ENCODE data around the gene PYGO2. TPM values are rescaled to one million over a fixed set of nuclear protein-coding genes. Genes with fewer than 3 reads are reported as not detected.
A peak's percentile ranks its signal among the peaks of the same experiment; 100 is the strongest.

The PYGO2 gene
- total RNA-seq, 1 experiment from 2014 or later, result 37.3 TPM

GRCh38 chr1:154935749-154936554 is 25.6 kb downstream of the PYGO2 start:
- Histone ChIP-seq H3K9me2 (replicated peaks; ENCODE audit: insufficient read depth, low read length) (no peaks in the 10 kb centered on the region), H3K4me3 (ENCODE audit: low read length) (peak overlapping the region; percentile 87), H3K79me2 (ENCODE audit: low read length) (peaks cover 25% of the 10 kb centered on the region), H2AFZ (ENCODE audit: low read length) (peak overlapping the region; percentile 52; the same call in 1 of the 2 replicates), H3K9ac (ENCODE audit: low read length) (peak overlapping the region; percentile 82), H3K9me3 (ENCODE audit: low read length) (no peaks in the 10 kb centered on the region), H4K20me1 (ENCODE audit: insufficient read depth, low read depth, low read length) (no peaks in the 10 kb centered on the region), H3K4me1 (ENCODE audit: low read length) (peaks cover 46% of the 10 kb centered on the region), H3K27me3 (ENCODE audit: low read length) (no peaks in the 10 kb centered on the region), H3K27ac (ENCODE audit: low read length) (peak overlapping the region; percentile 89), H3K36me3 (ENCODE audit: insufficient read depth, low read length) (peaks cover 2% of the 10 kb centered on the region; the same call in 1 of the 2 replicates), H3K4me2 (ENCODE audit: low read depth, low read length, poor library complexity, severe bottlenecking) (peak overlapping the region; percentile 75)
- DNase-seq, result peak; percentile 74

GRCh38 chr1:154934358-154934948 is 27.1 kb downstream of the PYGO2 start:
- H3K27me3 ChIP-seq (ENCODE audit: low read length), result no peaks in the 10 kb centered on the region
- H3K9me2 ChIP-seq (replicated peaks; ENCODE audit: insufficient read depth, low read length), result no peaks in the 10 kb centered on the region
- no peaks in the 10 kb centered on the region for H3K9me3 ChIP-seq (ENCODE audit: low read length)
- no peak overlapping the region for H3K4me3 ChIP-seq (ENCODE audit: low read length)
- H4K20me1 ChIP-seq (ENCODE audit: insufficient read depth, low read depth, low read length), result no peaks in the 10 kb centered on the region
- H3K36me3 ChIP-seq (ENCODE audit: insufficient read depth, low read length), result peaks cover 3% of the 10 kb centered on the region; the same call in 1 of the 2 replicates
- H3K4me1 ChIP-seq (ENCODE audit: low read length), result peaks cover 33% of the 10 kb centered on the region
- no peak overlapping the region for H3K27ac ChIP-seq (ENCODE audit: low read length)
- no peak for DNase-seq
- H2AFZ ChIP-seq (ENCODE audit: low read length), result no peak overlapping the region
- H3K79me2 ChIP-seq (ENCODE audit: low read length), result peaks cover 14% of the 10 kb centered on the region
- no peak overlapping the region for H3K9ac ChIP-seq (ENCODE audit: low read length)
- H3K4me2 ChIP-seq (ENCODE audit: low read depth, low read length, poor library complexity, severe bottlenecking), result no peak overlapping the region

- H3K4me2 ChIP-seq (ENCODE audit: low read depth, low read length, poor library complexity, severe bottlenecking), result no peak overlapping the region
- H3K36me3 ChIP-seq (ENCODE audit: insufficient read depth, low read length), result peaks cover 7% of the 10 kb centered on the region; the same call in 1 of the 2 replicates
- no peaks in the 10 kb centered on the region for H3K27me3 ChIP-seq (ENCODE audit: low read length)
- no peaks in the 10 kb centered on the region for H4K20me1 ChIP-seq (ENCODE audit: insufficient read depth, low read depth, low read length)
- H3K4me3 ChIP-seq (ENCODE audit: low read length), result no peak overlapping the region
- peaks cover 14% of the 10 kb centered on the region for H3K79me2 ChIP-seq (ENCODE audit: low read length)
- H3K4me1 ChIP-seq (ENCODE audit: low read length), result peaks cover 12% of the 10 kb centered on the region
- H3K9me3 ChIP-seq (ENCODE audit: low read length), result no peaks in the 10 kb centered on the region
- no peak overlapping the region for H2AFZ ChIP-seq (ENCODE audit: low read length)
- no peak for DNase-seq
- no peak overlapping the region for H3K9ac ChIP-seq (ENCODE audit: low read length)
- no peak overlapping the region for H3K27ac ChIP-seq (ENCODE audit: low read length)
- H3K9me2 ChIP-seq (replicated peaks; ENCODE audit: insufficient read depth, low read length), result no peaks in the 10 kb centered on the region
Measured at GRCh38 chr1:154931940-154932487, 29.6 kb downstream of the PYGO2 start.

- Histone ChIP-seq H3K4me2 (ENCODE audit: low read depth, low read length, poor library complexity, severe bottlenecking) (no peak overlapping the region), H3K36me3 (ENCODE audit: insufficient read depth, low read length) (peaks cover 14% of the 10 kb centered on the region; the same call in 1 of the 2 replicates)
Measured at GRCh38 chr1:154926201-154926600, 35.4 kb downstream of the PYGO2 start.

GRCh38 chr1:154925335-154926170 is 36.0 kb downstream of the PYGO2 start:
- Histone ChIP-seq H3K9me2 (replicated peaks; ENCODE audit: insufficient read depth, low read length) (no peaks in the 10 kb centered on the region), H3K9me3 (ENCODE audit: low read length) (no peaks in the 10 kb centered on the region), H3K9ac (ENCODE audit: low read length) (no peak overlapping the region), H3K36me3 (ENCODE audit: insufficient read depth, low read length) (peaks cover 12% of the 10 kb centered on the region; the same call in 1 of the 2 replicates), H3K4me3 (ENCODE audit: low read length) (no peak overlapping the region), H3K79me2 (ENCODE audit: low read length) (no peaks in the 10 kb centered on the region), H3K27me3 (ENCODE audit: low read length) (no peaks in the 10 kb centered on the region), H3K4me1 (ENCODE audit: low read length) (no peaks in the 10 kb centered on the region), H2AFZ (ENCODE audit: low read length) (no peak overlapping the region), H4K20me1 (ENCODE audit: insufficient read depth, low read depth, low read length) (no peaks in the 10 kb centered on the region), H3K27ac (ENCODE audit: low read length) (no peak overlapping the region), H3K4me2 (ENCODE audit: low read depth, low read length, poor library complexity, severe bottlenecking) (no peak overlapping the region)
- no peak for DNase-seq

More at GRCh38 chr1:154926201-154926600, 35.4 kb downstream of the PYGO2 start:
- no peak overlapping the region for H3K27ac ChIP-seq (ENCODE audit: low read length)
- no peaks in the 10 kb centered on the region for H4K20me1 ChIP-seq (ENCODE audit: insufficient read depth, low read depth, low read length)
- no peaks in the 10 kb centered on the region for H3K79me2 ChIP-seq (ENCODE audit: low read length)
- no peak overlapping the region for H3K4me3 ChIP-seq (ENCODE audit: low read length)
- H3K9me2 ChIP-seq (replicated peaks; ENCODE audit: insufficient read depth, low read length), result no peaks in the 10 kb centered on the region
- H3K27me3 ChIP-seq (ENCODE audit: low read length), result no peaks in the 10 kb centered on the region
- H3K4me1 ChIP-seq (ENCODE audit: low read length), result no peaks in the 10 kb centered on the region
- no peak for DNase-seq
- H3K9ac ChIP-seq (ENCODE audit: low read length), result no peak overlapping the region
- H3K9me3 ChIP-seq (ENCODE audit: low read length), result no peaks in the 10 kb centered on the region
- no peak overlapping the region for H2AFZ ChIP-seq (ENCODE audit: low read length)

GRCh38 chr1:154923695-154924094 is 37.9 kb downstream of the PYGO2 start:
- Histone ChIP-seq H3K4me1 (ENCODE audit: low read length) (no peaks in the 10 kb centered on the region), H3K79me2 (ENCODE audit: low read length) (no peaks in the 10 kb centered on the region), H3K9ac (ENCODE audit: low read length) (no peak overlapping the region), H3K27ac (ENCODE audit: low read length) (no peak overlapping the region), H3K9me3 (ENCODE audit: low read length) (no peaks in the 10 kb centered on the region), H3K27me3 (ENCODE audit: low read length) (no peaks in the 10 kb centered on the region), H3K4me3 (ENCODE audit: low read length) (no peak overlapping the region), H3K4me2 (ENCODE audit: low read depth, low read length, poor library complexity, severe bottlenecking) (no peak overlapping the region), H2AFZ (ENCODE audit: low read length) (no peak overlapping the region), H3K36me3 (ENCODE audit: insufficient read depth, low read length) (peaks cover 12% of the 10 kb centered on the region; the same call in 1 of the 2 replicates), H3K9me2 (replicated peaks; ENCODE audit: insufficient read depth, low read length) (no peaks in the 10 kb centered on the region), H4K20me1 (ENCODE audit: insufficient read depth, low read depth, low read length) (no peaks in the 10 kb centered on the region)
- DNase-seq, result no peak

GRCh38 chr1:154913273-154913672 is 48.3 kb downstream of the PYGO2 start:
- no peaks in the 10 kb centered on the region for H3K36me3 ChIP-seq (ENCODE audit: insufficient read depth, low read length)
- no peaks in the 10 kb centered on the region for H3K79me2 ChIP-seq (ENCODE audit: low read length)
- H3K9me3 ChIP-seq (ENCODE audit: low read length), result no peaks in the 10 kb centered on the region; the same call in 1 of the 2 replicates
- H3K9ac ChIP-seq (ENCODE audit: low read length), result no peak overlapping the region
- no peak overlapping the region for H3K4me2 ChIP-seq (ENCODE audit: low read depth, low read length, poor library complexity, severe bottlenecking)
- H3K9me2 ChIP-seq (replicated peaks; ENCODE audit: insufficient read depth, low read length), result no peaks in the 10 kb centered on the region
- DNase-seq, result no peak
- no peaks in the 10 kb centered on the region for H3K4me1 ChIP-seq (ENCODE audit: low read length)
- no peak overlapping the region for H2AFZ ChIP-seq (ENCODE audit: low read length)
- H3K27ac ChIP-seq (ENCODE audit: low read length), result no peak overlapping the region
- H3K27me3 ChIP-seq (ENCODE audit: low read length), result no peaks in the 10 kb centered on the region
- no peaks in the 10 kb centered on the region for H4K20me1 ChIP-seq (ENCODE audit: insufficient read depth, low read depth, low read length)
- H3K4me3 ChIP-seq (ENCODE audit: low read length), result no peak overlapping the region

Data from Karpas-422 (cell line).